HepG2 (cell line): ENCODE data around the gene C22orf15. TPM values are rescaled to one million over a fixed set of nuclear protein-coding genes. Genes with fewer than 3 reads are reported as not detected.
A peak's percentile ranks its signal among the peaks of the same experiment; 100 is the strongest.

Source experiments
- ATAC-seq: fragments of 200-7000 bp; cut with Tn5 transposase; 3 replicates; pipeline ENCODE4 v1.9.1; 2020; ENCODE audit warnings: mild to moderate bottlenecking, moderate library complexity
- BruUV-seq: library from RNA; stranded (reverse); fragments of 400-500 nt; replicated peaks from 2 replicates; lab custom pipeline; 2021; lab: Mats Ljungman, UMichigan
- CTCF ChIA-PET: fragments of 300-600 bp; formaldehyde crosslinking; extraction: SDS; loops from one replicate; lab custom pipeline; 2021; ENCODE audit warnings: low total read pairs, inconsistent platforms, low intra/inter-chr PET ratio; lab: Yijun Ruan, JAX
- POLR2A ChIA-PET: fragments of 350-600 bp; sonication (Branson Sonifier 250); formaldehyde crosslinking; loops from one replicate; lab custom pipeline; 2020; ENCODE audit warnings: antibody characterized with exemption, inconsistent platforms; lab: Yijun Ruan, JAX
- DNase-seq: peaks from one replicate; pipeline ENCODE4 v3.0.0-alpha.2; 2015; ENCODE audit warnings: low spot score
- FAIRE-seq: peaks from 3 replicates; lab custom pipeline; 2011; peaks lifted over from hg19 to GRCh38; lab: Jason Lieb, UNC
- H2AFZ ChIP-seq: one replicate; pipeline ENCODE4 v1.6.1; 2011; ENCODE audit warnings: low read length, inconsistent platforms
- H3K27ac ChIP-seq: fragments of 300-600 bp; 3 replicates; pipeline ENCODE4 v1.8.0; 2011; ENCODE audit warnings: mixed run types, mild to moderate bottlenecking, mixed read lengths, low read length, inconsistent platforms; ENCODE audit not compliant: insufficient read depth; ENCODE audit errors: extremely low read length
- H3K27me3 ChIP-seq, 2 experiments: fragments of 200-600 bp in 1 of 2; 2 replicates in 1 of 2; 3 replicates in 1 of 2; pipeline versions ENCODE4 v1.6.0 to v1.8.0; 2011; ENCODE audit warnings: low read length in 2 of 2, mild to moderate bottlenecking in 2 of 2, moderate library complexity in 2 of 2, inconsistent platforms in 1 of 2; ENCODE audit not compliant: insufficient read depth in 2 of 2, control insufficient read depth in 1 of 2
- H3K36me3 ChIP-seq, 2 experiments: fragments of 200-600 bp in 1 of 2; replicated peaks in 1 of 2; 2 replicates in 1 of 2; 3 replicates in 1 of 2; pipeline versions ENCODE4 v1.5.1 to v1.8.0; 2011; ENCODE audit warnings: low read length in 2 of 2, inconsistent platforms in 1 of 2; ENCODE audit not compliant: insufficient read depth in 2 of 2, control insufficient read depth in 1 of 2
- H3K4me1 ChIP-seq: 2 replicates; pipeline ENCODE4 v1.5.1; 2012; ENCODE audit warnings: low read length, inconsistent platforms; ENCODE audit not compliant: insufficient read depth
- H3K4me2 ChIP-seq: 2 replicates; pipeline ENCODE4 v1.6.0; 2011; ENCODE audit warnings: low read depth, low read length, inconsistent platforms
- H3K4me3 ChIP-seq, 3 experiments: fragments of 200-600 bp in 1 of 3; sonication (generic), shearing (Covaris generic) in 1 of 3; replicated peaks in 1 of 3; 2 replicates each; pipeline ENCODE4 v1.5.1; 2011 to 2016; ENCODE audit warnings: low read length in 3 of 3, inconsistent platforms in 2 of 3, low read depth in 2 of 3, mild to moderate bottlenecking in 2 of 3, control low read depth in 1 of 3, mixed read lengths in 1 of 3; ENCODE audit not compliant: insufficient read depth in 1 of 3
- H3K79me2 ChIP-seq: one replicate; pipeline ENCODE4 v1.6.1; 2011; ENCODE audit warnings: low read length, inconsistent platforms; ENCODE audit not compliant: insufficient read depth
- H3K9ac ChIP-seq: 2 replicates; pipeline ENCODE4 v1.6.0; 2011; ENCODE audit warnings: mild to moderate bottlenecking, low read depth, low read length, inconsistent platforms; ENCODE audit not compliant: insufficient read depth
- H3K9me3 ChIP-seq: 2 replicates; pipeline ENCODE4 v1.5.1; 2012; ENCODE audit warnings: mild to moderate bottlenecking, low read length
- H4K20me1 ChIP-seq: 2 replicates; pipeline ENCODE4 v1.6.0; 2011; ENCODE audit warnings: inconsistent platforms, mild to moderate bottlenecking, low read length, moderate library complexity; ENCODE audit not compliant: insufficient read depth
- ERF ChIP-seq: IDR thresholded peaks from 2 replicates; pipeline ENCODE4 v1.6.1; 2018; ENCODE audit warnings: missing biosample characterization, missing genetic modification reagents
- KDM6A ChIP-seq: IDR thresholded peaks from 2 replicates; pipeline ENCODE4 v1.6.1; 2016; ENCODE audit warnings: low read depth
- KLF13 ChIP-seq: sonication (generic); formaldehyde crosslinking; IDR thresholded peaks from 2 replicates; pipeline ENCODE4 v1.4.0; 2020; ENCODE audit warnings: mild to moderate bottlenecking, missing genetic modification reagents
- KLF9 ChIP-seq: IDR thresholded peaks from 2 replicates; pipeline ENCODE4 v1.6.1; 2016; ENCODE audit warnings: low read depth
- NFE2 ChIP-seq: sonication (generic); formaldehyde crosslinking; IDR thresholded peaks from 2 replicates; pipeline ENCODE4 v1.4.0; 2020; ENCODE audit warnings: missing genetic modification reagents
- RARA ChIP-seq: IDR thresholded peaks from 2 replicates; pipeline ENCODE4 v1.6.1; 2016; ENCODE audit warnings: missing genetic modification reagents, missing compliant biosample characterization
- SNAPC4 ChIP-seq: sonication (generic); formaldehyde crosslinking; IDR thresholded peaks from 2 replicates; pipeline ENCODE4 v1.4.0; 2020; ENCODE audit warnings: mild to moderate bottlenecking, missing genetic modification reagents
- ZMYM4 ChIP-seq: sonication (generic); formaldehyde crosslinking; IDR thresholded peaks from 2 replicates; pipeline ENCODE4 v1.8.1; 2023; ENCODE audit warnings: mild to moderate bottlenecking, missing genetic modification reagents
- ZNF10 ChIP-seq: sonication (generic); formaldehyde crosslinking; IDR thresholded peaks from 2 replicates; pipeline ENCODE4 v1.4.0; 2020; ENCODE audit warnings: mild to moderate bottlenecking, low read depth, missing genetic modification reagents, borderline replicate concordance
- ZNF253 ChIP-seq: sonication (generic); formaldehyde crosslinking; IDR thresholded peaks from 2 replicates; pipeline ENCODE4 v1.8.0; 2022; ENCODE audit warnings: mild to moderate bottlenecking, missing genetic modification reagents, borderline replicate concordance
- ZNF256 ChIP-seq: sonication (generic); formaldehyde crosslinking; conservative IDR thresholded peaks from 2 replicates; pipeline ENCODE4 v1.4.0; 2020; ENCODE audit warnings: missing genetic modification reagents
- ZNF280B ChIP-seq: sonication (generic); formaldehyde crosslinking; IDR thresholded peaks from 2 replicates; pipeline ENCODE4 v1.5.0; 2020; ENCODE audit warnings: missing genetic modification reagents, mild to moderate bottlenecking, borderline replicate concordance
- ZNF546 ChIP-seq: sonication (generic); formaldehyde crosslinking; conservative IDR thresholded peaks from 2 replicates; pipeline ENCODE4 v1.8.1; 2023; ENCODE audit warnings: mild to moderate bottlenecking, missing genetic modification reagents
- ZNF746 ChIP-seq: sonication (generic); formaldehyde crosslinking; IDR thresholded peaks from 2 replicates; pipeline ENCODE4 v1.8.0; 2022; ENCODE audit warnings: mild to moderate bottlenecking, missing genetic modification reagents
- ZSCAN5A ChIP-seq: sonication (generic); formaldehyde crosslinking; IDR thresholded peaks from 2 replicates; pipeline ENCODE4 v1.8.0; 2022; ENCODE audit warnings: mild to moderate bottlenecking, missing genetic modification reagents, borderline replicate concordance
- WGBS: methylation state at CpG from one replicate; pipeline ENCODE4 v1.1.6; 2017; ENCODE audit warnings: low lambda C conversion rate; 5-methylcytosine and 5-hydroxymethylcytosine counted together
- in situ Hi-C: cut with HindIII; loops from 2 replicates; pipeline ENCODE4 v1.10.0; 2017; ENCODE audit warnings: low pct_unique_long_range_greater_than_20kb; ENCODE audit not compliant: extremely low pct_ligation_motif_present
- intact Hi-C: fragments of 100-400 bp; cut with micrococcal nuclease; formaldehyde crosslinking; loops from one replicate; pipeline ENCODE4 v1.10.0; 2022; ENCODE audit not compliant: unreplicated experiment
- polyA plus RNA-seq, 8 experiments: library from polyadenylated mRNA; depleted of rRNA in 3 of 8; stranded (reverse) in 7 of 8; unstranded in 1 of 8; fragments of >200 nt; fragmentation: Illumina TruSeq in 4 of 8; extraction: Trizol in 4 of 8; gene quantifications; 2 replicates each; pipeline versions ENCODE4 v1.2.1 to v1.2.3, GENCODE V29; 2011 to 2016; ENCODE audit warnings: low read depth in 4 of 8, missing spikeins in 1 of 8, mixed read lengths in 1 of 8; ENCODE audit not compliant: insufficient read depth in 1 of 8
- total RNA-seq, 5 experiments: library from RNA; depleted of rRNA; stranded (reverse); fragments of >200 nt; fragmentation: Illumina TruSeq; extraction: Trizol; gene quantifications; 2 replicates each; pipeline ENCODE4 v1.2.3, GENCODE V29; 2016; ENCODE audit warnings: low read depth in 1 of 5

C22orf15 gene
- total and polyA plus RNA-seq, 2 of the 13 experiments (the other 11 are each of a cell fraction or from before 2014, with no cell fraction given) = not detected

- POLR2A ChIA-PET = interaction anchor here (0.5 to 1.6 kb wide), 13 partner anchors 12 to 177 kb away, joined by 3 to 7 read pairs (median 4); partner anchors contain the start of genes C22orf15, CHCHD10, MIF and MMP11
- Histone ChIP-seq H4K20me1 (no peaks in the 10 kb centered on the region), H3K4me1 (peaks cover 24% of the 10 kb centered on the region), H3K27me3 (no peaks in the 10 kb centered on the region), H3K27ac (peak overlapping the region; percentile 71), H3K79me2 (peaks cover 6% of the 10 kb centered on the region), H3K9me3 (no peaks in the 10 kb centered on the region), H3K36me3 (peaks cover 2 to 13% of the 10 kb centered on the region in 2 experiments; a peak in 4 of 5 replicates), H3K4me2 (peak overlapping the region; percentile 83), H2AFZ (peak overlapping the region; percentile 60), H3K9ac (peak overlapping the region; percentile 75), H3K4me3 (peak overlapping the region; percentile 86 to 94 (median 92))
- intact Hi-C loops (no loop called here), in situ Hi-C loops (no loop called here)
- peak; percentile 50 for FAIRE-seq
- ATAC-seq = peak; percentile 89
- peak; percentile 67 for DNase-seq
- 7% methylated on average over 6 of the region's 84 CpGs for WGBS
- CTCF ChIA-PET = no interaction called here
- BruUV-seq = TSS peak; percentile 71
- peak; percentile 89; the same call in 1 of the 2 replicates for TF ChIP-seq ZNF253 (CRISPR knock-in tag)
- no peak for TF ChIP-seq KLF9
- TF ChIP-seq ERF (CRISPR knock-in tag) = peak; percentile 64; the same call in 1 of the 2 replicates
- no peak for TF ChIP-seq ZNF746 (CRISPR knock-in tag)
- peak; percentile 86; the same call in 1 of the 2 replicates for TF ChIP-seq ZNF280B (CRISPR knock-in tag)
- TF ChIP-seq RARA (CRISPR knock-in tag) = no peak; the same call in 1 of the 2 replicates
- peak; percentile 95 for TF ChIP-seq SNAPC4 (CRISPR knock-in tag)
- peak; percentile 66; the same call in 1 of the 2 replicates for TF ChIP-seq ZSCAN5A (CRISPR knock-in tag)
- TF ChIP-seq ZNF10 (CRISPR knock-in tag) = no peak
- TF ChIP-seq KDM6A (CRISPR knock-in tag) = no peak
- peak; percentile 88 for TF ChIP-seq ZMYM4 (CRISPR knock-in tag)
- TF ChIP-seq ZNF546 (CRISPR knock-in tag) = peak; percentile 64
- no peak for TF ChIP-seq NFE2 (CRISPR knock-in tag)
- no peak for TF ChIP-seq KLF13 (CRISPR knock-in tag)
- 0 out of 2 replicates have a peak, but pooled peaks have one; percentile 79 for TF ChIP-seq ZNF256 (CRISPR knock-in tag)
These were observed 45.7 kb upstream of the C22orf15 start for GRCh38 chr22:23716811-23717801.
